NB4 (cell line): Measurements from ENCODE around the gene SUMF1.

ENCODE experiments used
- TF ChIP-seq, protein P1 (sequence below): IDR thresholded peaks from one replicate; pipeline ENCODE4 v1.5.1; 2012; ENCODE audit warnings: low read depth, low read length
- TF ChIP-seq, protein P2 (sequence below): IDR thresholded peaks from 2 replicates; pipeline ENCODE4 v1.6.1; 2011; ENCODE audit warnings: low read depth, low read length

DNA sequence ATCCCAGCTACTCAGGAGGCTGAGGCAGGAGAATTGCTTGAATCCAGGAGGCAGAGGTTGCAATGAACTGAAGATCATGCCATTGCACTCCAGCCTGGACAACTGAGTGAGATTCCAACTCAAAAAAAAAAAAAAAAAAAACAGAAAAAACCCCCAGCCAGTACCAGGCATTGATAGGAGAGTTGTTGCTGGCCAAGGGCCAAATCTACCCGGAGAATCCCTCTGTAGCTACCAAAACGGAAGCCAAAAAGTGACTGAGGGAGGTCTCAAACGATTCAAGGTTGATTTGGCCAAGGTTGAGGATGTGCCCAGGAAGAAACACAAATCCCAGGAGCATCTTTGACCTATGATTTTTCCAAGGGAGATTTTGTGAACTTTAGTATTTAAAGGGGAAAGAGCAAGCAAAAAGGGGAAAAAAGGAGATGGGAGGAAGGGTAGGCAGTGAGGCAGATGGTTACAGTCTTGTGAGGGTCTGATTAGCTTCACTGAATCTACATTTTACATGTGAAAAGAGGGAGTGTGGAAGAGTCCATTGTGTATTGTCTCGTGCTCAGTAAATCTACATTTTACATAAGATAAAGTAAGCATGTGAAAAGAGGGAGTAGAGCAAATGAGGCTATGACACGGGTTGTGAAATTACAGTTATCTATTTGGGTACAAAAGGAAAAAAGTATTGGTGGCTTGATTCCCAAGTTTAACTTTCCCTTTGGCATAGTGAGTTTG is 131.1 kb downstream of the SUMF1 start:
- TF ChIP-seq, protein P1, sequence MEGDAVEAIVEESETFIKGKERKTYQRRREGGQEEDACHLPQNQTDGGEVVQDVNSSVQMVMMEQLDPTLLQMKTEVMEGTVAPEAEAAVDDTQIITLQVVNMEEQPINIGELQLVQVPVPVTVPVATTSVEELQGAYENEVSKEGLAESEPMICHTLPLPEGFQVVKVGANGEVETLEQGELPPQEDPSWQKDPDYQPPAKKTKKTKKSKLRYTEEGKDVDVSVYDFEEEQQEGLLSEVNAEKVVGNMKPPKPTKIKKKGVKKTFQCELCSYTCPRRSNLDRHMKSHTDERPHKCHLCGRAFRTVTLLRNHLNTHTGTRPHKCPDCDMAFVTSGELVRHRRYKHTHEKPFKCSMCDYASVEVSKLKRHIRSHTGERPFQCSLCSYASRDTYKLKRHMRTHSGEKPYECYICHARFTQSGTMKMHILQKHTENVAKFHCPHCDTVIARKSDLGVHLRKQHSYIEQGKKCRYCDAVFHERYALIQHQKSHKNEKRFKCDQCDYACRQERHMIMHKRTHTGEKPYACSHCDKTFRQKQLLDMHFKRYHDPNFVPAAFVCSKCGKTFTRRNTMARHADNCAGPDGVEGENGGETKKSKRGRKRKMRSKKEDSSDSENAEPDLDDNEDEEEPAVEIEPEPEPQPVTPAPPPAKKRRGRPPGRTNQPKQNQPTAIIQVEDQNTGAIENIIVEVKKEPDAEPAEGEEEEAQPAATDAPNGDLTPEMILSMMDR, result no peak
- TF ChIP-seq, protein P2, sequence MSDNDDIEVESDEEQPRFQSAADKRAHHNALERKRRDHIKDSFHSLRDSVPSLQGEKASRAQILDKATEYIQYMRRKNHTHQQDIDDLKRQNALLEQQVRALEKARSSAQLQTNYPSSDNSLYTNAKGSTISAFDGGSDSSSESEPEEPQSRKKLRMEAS, result no peak
